Smooth muscle cell (in vitro differentiated cells): ENCODE data around the gene USH2A. TPM values are rescaled to one million over a fixed set of nuclear protein-coding genes. Genes with fewer than 3 reads are reported as not detected.

Experiments
- DNase-seq: peaks from one replicate; lab custom pipeline; 2025; ENCODE audit not compliant: unreplicated experiment; lab: John Stamatoyannopoulos, UW
- H2AFZ ChIP-seq: fragments of 200-600 bp; sonication (generic); 2 replicates; pipeline ENCODE4 v1.6.0; 2016; ENCODE audit warnings: antibody characterized with exemption, low read depth, mild to moderate bottlenecking
- H3F3A ChIP-seq: fragments of 200-600 bp; sonication (generic); 2 replicates; pipeline ENCODE4 v1.6.0; 2017; ENCODE audit warnings: antibody characterized with exemption, low read depth
- H3K27ac ChIP-seq: fragments of 200-600 bp; sonication (generic); 2 replicates; pipeline ENCODE4 v1.5.1; 2016; ENCODE audit warnings: low read depth, mild to moderate bottlenecking
- H3K27me3 ChIP-seq: fragments of 200-600 bp; sonication (generic); 2 replicates; pipeline ENCODE4 v1.6.1; 2016; ENCODE audit warnings: low read depth, mild to moderate bottlenecking
- H3K36me3 ChIP-seq: fragments of 200-600 bp; sonication (generic); 2 replicates; pipeline ENCODE4 v1.5.1; 2016; ENCODE audit warnings: low read depth
- H3K4me1 ChIP-seq: fragments of 200-600 bp; sonication (generic); 2 replicates; pipeline ENCODE4 v1.5.1; 2016; ENCODE audit warnings: low read depth
- H3K4me2 ChIP-seq: fragments of 200-600 bp; sonication (generic); 2 replicates; pipeline ENCODE4 v1.6.0; 2016; ENCODE audit warnings: mild to moderate bottlenecking
- H3K4me3 ChIP-seq: fragments of 200-600 bp; sonication (generic); 2 replicates; pipeline ENCODE4 v1.5.1; 2016; ENCODE audit warnings: mild to moderate bottlenecking
- H3K79me2 ChIP-seq: fragments of 200-600 bp; sonication (generic); 2 replicates; pipeline ENCODE4 v1.6.0; 2016; ENCODE audit warnings: low read depth, mild to moderate bottlenecking
- H3K9ac ChIP-seq: fragments of 200-600 bp; sonication (generic); 2 replicates; pipeline ENCODE4 v1.6.0; 2016; ENCODE audit warnings: low read depth
- H3K9me3 ChIP-seq: fragments of 200-600 bp; sonication (generic); replicated peaks from 2 replicates; pipeline ENCODE4 v1.5.1; 2016; ENCODE audit warnings: low read depth
- H4K20me1 ChIP-seq: fragments of 200-600 bp; sonication (generic); 2 replicates; pipeline ENCODE4 v1.6.0; 2016; ENCODE audit warnings: low read depth
- CTCF ChIP-seq: fragments of 200-600 bp; sonication (generic); IDR thresholded peaks from 2 replicates; pipeline ENCODE4 v1.5.1; 2017; ENCODE audit warnings: borderline replicate concordance, mild to moderate bottlenecking, antibody characterized with exemption; ENCODE audit not compliant: insufficient read depth, poor library complexity, severe bottlenecking
- WGBS: methylation state at CpG from one replicate; pipeline ENCODE4 v1.1.7; 2016; ENCODE audit warnings: low lambda C conversion rate; 5-methylcytosine and 5-hydroxymethylcytosine counted together
- polyA plus RNA-seq: library from polyadenylated mRNA; unstranded; fragments of >200 nt; fragmentation: Nextera tagmentation; extraction: Ambion mirVana; gene quantifications from 2 replicates; pipeline ENCODE4 v1.2.1, GENCODE V29; 2016
- total RNA-seq: library from RNA; depleted of rRNA; stranded (reverse); fragments of >200 nt; gene quantifications from 2 replicates; pipeline ENCODE4 v1.2.3, GENCODE V29; 2014

USH2A gene
- total and polyA plus RNA-seq, 2 experiments from 2014 or later, result under 0.01 TPM; not detected in 1

GRCh38 chr1:216124192-216124781 is 299.0 kb downstream of the USH2A start:
- no peak overlapping the region for H2AFZ ChIP-seq
- H3K79me2 ChIP-seq, result no peaks in the 10 kb centered on the region
- no peaks in the 10 kb centered on the region for H3K36me3 ChIP-seq
- no peaks in the 10 kb centered on the region for H3K9me3 ChIP-seq
- no peak overlapping the region for H3K4me3 ChIP-seq
- no peaks in the 10 kb centered on the region for H4K20me1 ChIP-seq
- H3K27me3 ChIP-seq, result no peaks in the 10 kb centered on the region
- WGBS, result 88% methylated on average over 4 of the region's 4 CpGs
- H3F3A ChIP-seq, result no peaks in the 10 kb centered on the region
- no peak for TF ChIP-seq CTCF
- DNase-seq, result no peak
- no peak overlapping the region for H3K4me2 ChIP-seq
- H3K9ac ChIP-seq, result no peak overlapping the region
- H3K27ac ChIP-seq, result no peak overlapping the region
- H3K4me1 ChIP-seq, result no peaks in the 10 kb centered on the region

GRCh38 chr1:216123446-216124191 is 299.6 kb downstream of the USH2A start:
- no peak overlapping the region for H2AFZ ChIP-seq
- no peaks in the 10 kb centered on the region for H3F3A ChIP-seq
- H3K27ac ChIP-seq, result no peak overlapping the region

DNA sequence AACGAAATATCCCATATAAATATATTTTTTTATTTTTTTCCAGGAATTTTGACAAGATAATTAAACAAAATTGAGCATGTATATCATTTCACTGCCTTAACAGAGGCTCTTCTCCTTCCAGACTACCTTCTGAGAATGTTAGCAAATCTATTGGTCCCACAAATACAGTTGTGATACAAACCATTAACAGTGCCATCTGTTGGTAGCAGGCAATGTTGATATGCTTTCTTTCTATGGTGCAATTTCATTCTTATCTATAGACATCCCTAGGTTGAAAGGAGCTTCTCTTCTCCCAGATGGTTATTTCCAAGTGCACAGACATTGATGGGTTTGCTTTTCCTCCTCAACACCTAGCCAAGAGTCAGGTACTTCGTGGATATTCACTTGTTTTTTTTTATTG is 303.6 kb downstream of the USH2A start:
- no peak overlapping the region for H2AFZ ChIP-seq
- H3K27ac ChIP-seq, result no peak overlapping the region
- H3K36me3 ChIP-seq, result no peaks in the 10 kb centered on the region
- H3K9me3 ChIP-seq, result no peaks in the 10 kb centered on the region
- H3K4me3 ChIP-seq, result no peak overlapping the region
- peak; percentile 67 for TF ChIP-seq CTCF
- DNase-seq, result no peak
- H4K20me1 ChIP-seq, result no peaks in the 10 kb centered on the region
- H3K9ac ChIP-seq, result no peak overlapping the region
- no peaks in the 10 kb centered on the region for H3F3A ChIP-seq
- no peak overlapping the region for H3K4me2 ChIP-seq
- WGBS, result 41% methylated on average over 2 of the region's 2 CpGs
- H3K27me3 ChIP-seq, result peaks cover 5% of the 10 kb centered on the region
- H3K4me1 ChIP-seq, result no peaks in the 10 kb centered on the region
- H3K79me2 ChIP-seq, result no peaks in the 10 kb centered on the region

More at GRCh38 chr1:216123446-216124191, 299.6 kb downstream of the USH2A start:
- Histone ChIP-seq H3K27me3 (no peaks in the 10 kb centered on the region), H3K79me2 (no peaks in the 10 kb centered on the region), H3K9me3 (no peaks in the 10 kb centered on the region), H4K20me1 (no peaks in the 10 kb centered on the region), H3K4me2 (no peak overlapping the region), H3K4me1 (no peaks in the 10 kb centered on the region), H3K9ac (no peak overlapping the region), H3K36me3 (no peaks in the 10 kb centered on the region), H3K4me3 (no peak overlapping the region)
- TF ChIP-seq CTCF, result no peak
- no peak for DNase-seq
- 69% methylated on average over 2 of the region's 2 CpGs for WGBS

DNA sequence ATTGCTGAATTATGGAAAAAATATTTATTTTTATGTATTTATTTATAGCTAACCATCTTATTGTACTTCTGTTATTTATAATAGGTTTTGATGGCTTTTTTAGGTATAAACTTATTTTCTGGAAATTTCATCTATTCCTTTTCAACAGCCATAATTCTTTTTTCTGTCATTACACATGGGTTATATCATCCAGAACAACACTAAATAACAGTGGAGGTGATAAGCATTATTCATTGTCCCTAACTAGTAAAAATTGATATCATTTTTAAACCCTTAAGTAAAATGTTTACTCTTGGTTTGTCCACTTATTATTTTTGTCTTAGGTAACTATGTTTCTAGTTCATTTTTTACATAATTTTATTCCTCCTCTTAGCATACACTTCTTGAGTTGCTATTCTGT is 309.1 kb downstream of the USH2A start:
- TF ChIP-seq CTCF, result no peak
- no peak overlapping the region for H3K27ac ChIP-seq
- no peak overlapping the region for H2AFZ ChIP-seq
- no peaks in the 10 kb centered on the region for H3K9me3 ChIP-seq
- peaks cover 5% of the 10 kb centered on the region for H3K27me3 ChIP-seq
- no peak overlapping the region for H3K4me3 ChIP-seq
- H3K4me1 ChIP-seq, result no peaks in the 10 kb centered on the region
- no peaks in the 10 kb centered on the region for H3K79me2 ChIP-seq
- no peak for DNase-seq
- H3K4me2 ChIP-seq, result no peak overlapping the region
- H4K20me1 ChIP-seq, result no peaks in the 10 kb centered on the region
- H3K9ac ChIP-seq, result no peak overlapping the region
- no peaks in the 10 kb centered on the region for H3K36me3 ChIP-seq
- no peaks in the 10 kb centered on the region for H3F3A ChIP-seq
